Astrocyte (in vitro differentiated cells and primary cell): ENCODE results near the gene PALLD. TPM values are rescaled to one million over a fixed set of nuclear protein-coding genes. Genes with fewer than 3 reads are reported as not detected.
A peak's percentile ranks its signal among the peaks of the same experiment; 100 is the strongest.

Experiments
- DNase-seq: peaks from one replicate; pipeline ENCODE4 v3.0.0-alpha.2; 2010; ENCODE audit warnings: low read depth
- FAIRE-seq: peaks from 2 replicates; lab custom pipeline; 2011; peaks lifted over from hg19 to GRCh38; lab: Jason Lieb, UNC
- H2AFZ ChIP-seq: 2 replicates; pipeline ENCODE4 v1.6.0; 2012; ENCODE audit warnings: low read depth, low read length, inconsistent platforms
- H3K27ac ChIP-seq: 2 replicates; pipeline ENCODE4 v1.5.1; 2011; ENCODE audit warnings: low read depth, low read length, inconsistent platforms
- H3K27me3 ChIP-seq: 2 replicates; pipeline ENCODE4 v1.6.0; 2011; ENCODE audit warnings: low read length, inconsistent platforms; ENCODE audit not compliant: insufficient read depth
- H3K36me3 ChIP-seq: 2 replicates; pipeline ENCODE4 v1.5.1; 2011; ENCODE audit warnings: low read length, inconsistent platforms; ENCODE audit not compliant: insufficient read depth
- H3K4me1 ChIP-seq: 2 replicates; pipeline ENCODE4 v1.5.1; 2011; ENCODE audit warnings: low read length, inconsistent platforms; ENCODE audit not compliant: insufficient read depth
- H3K4me2 ChIP-seq: 2 replicates; pipeline ENCODE4 v1.6.0; 2012; ENCODE audit warnings: low read length, inconsistent platforms
- H3K4me3 ChIP-seq: 2 replicates; pipeline ENCODE4 v1.5.1; 2011; ENCODE audit warnings: low read depth, mild to moderate bottlenecking, low read length, inconsistent platforms; ENCODE audit not compliant: insufficient read depth
- H3K79me2 ChIP-seq: 2 replicates; pipeline ENCODE4 v1.6.0; 2012; ENCODE audit warnings: mild to moderate bottlenecking, low read length, inconsistent platforms; ENCODE audit not compliant: insufficient read depth
- H3K9ac ChIP-seq: 2 replicates; pipeline ENCODE4 v1.6.0; 2012; ENCODE audit warnings: mild to moderate bottlenecking, low read length, inconsistent platforms
- H3K9me3 ChIP-seq: 2 replicates; pipeline ENCODE4 v1.5.1; 2012; ENCODE audit warnings: low read depth, mild to moderate bottlenecking, low read length, inconsistent platforms; ENCODE audit not compliant: insufficient read depth
- H4K20me1 ChIP-seq: 2 replicates; pipeline ENCODE4 v1.6.0; 2012; ENCODE audit warnings: low read length, inconsistent platforms; ENCODE audit not compliant: insufficient read depth
- H3K27ac Mint-ChIP-seq: one replicate; pipeline ENCODE4 v1.8.0; 2021; ENCODE audit warnings: mild to moderate bottlenecking, mixed read lengths; ENCODE audit not compliant: unreplicated experiment
- H3K27me3 Mint-ChIP-seq: one replicate; pipeline ENCODE4 v1.8.0; 2021; ENCODE audit warnings: low read depth, mixed read lengths; ENCODE audit not compliant: unreplicated experiment
- H3K36me3 Mint-ChIP-seq: one replicate; pipeline ENCODE4 v1.8.0; 2021; ENCODE audit warnings: low read depth, mixed read lengths; ENCODE audit not compliant: unreplicated experiment
- H3K4me1 Mint-ChIP-seq: one replicate; pipeline ENCODE4 v1.8.0; 2021; ENCODE audit warnings: low read depth, mixed read lengths; ENCODE audit not compliant: unreplicated experiment
- H3K4me3 Mint-ChIP-seq: one replicate; pipeline ENCODE4 v1.8.0; 2021; ENCODE audit warnings: mild to moderate bottlenecking, moderate library complexity, mixed read lengths; ENCODE audit not compliant: unreplicated experiment
- H3K9me3 Mint-ChIP-seq: one replicate; pipeline ENCODE4 v1.8.0; 2021; ENCODE audit warnings: mild to moderate bottlenecking, mixed read lengths; ENCODE audit not compliant: unreplicated experiment
- EZH2 ChIP-seq: IDR thresholded peaks from 2 replicates; pipeline ENCODE4 v1.6.1; 2012; ENCODE audit warnings: mild to moderate bottlenecking, low read length, inconsistent platforms; ENCODE audit not compliant: insufficient read depth
- total RNA-seq: library from RNA; stranded (reverse); gene quantifications from 2 replicates; pipeline ENCODE4 v1.2.1, GENCODE V29; 2021
- TF ChIP-seq, protein P1 (sequence below): IDR thresholded peaks from 2 replicates; pipeline ENCODE4 v1.5.1; 2011; ENCODE audit warnings: low read depth, mild to moderate bottlenecking, inconsistent platforms, low read length, moderate library complexity; ENCODE audit not compliant: insufficient read depth

The PALLD gene
- total RNA-seq, 1 donor from 2014 or later = 498 TPM

DNA sequence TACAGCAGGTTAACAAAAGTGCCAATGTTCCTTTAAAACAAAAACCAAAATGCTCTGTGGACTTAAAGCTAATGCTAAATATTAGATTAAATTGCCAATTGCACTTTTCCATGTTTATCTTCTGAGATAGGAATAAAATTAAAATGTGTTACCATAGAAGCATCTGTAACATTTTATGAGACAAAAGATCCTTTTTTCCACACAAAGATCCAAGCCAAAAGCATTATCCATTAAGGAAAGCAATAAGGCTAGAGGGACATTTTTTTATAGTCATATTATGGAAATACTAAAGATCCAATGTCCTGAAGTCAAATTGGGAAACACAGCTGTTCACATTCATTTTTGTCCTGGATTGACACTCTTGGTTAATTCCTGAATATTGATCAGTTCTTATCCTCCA lies 73.6 kb downstream of the PALLD start:
- no peaks in the 10 kb centered on the region for H3K79me2 ChIP-seq
- Mint-ChIP-seq H3K9me3 (peaks cover 2% of the 10 kb centered on the region), H3K27me3 (no peaks in the 10 kb centered on the region), H3K27ac (no peak overlapping the region), H3K4me3 (no peak overlapping the region), H3K36me3 (peaks cover 8% of the 10 kb centered on the region), H3K4me1 (peaks cover 11% of the 10 kb centered on the region)
- H3K4me1 ChIP-seq = peaks cover 6% of the 10 kb centered on the region
- no peak overlapping the region for H3K4me2 ChIP-seq
- no peak overlapping the region for H2AFZ ChIP-seq
- no peak overlapping the region for H3K9ac ChIP-seq
- no peaks in the 10 kb centered on the region for H4K20me1 ChIP-seq
- TF ChIP-seq, protein P1, sequence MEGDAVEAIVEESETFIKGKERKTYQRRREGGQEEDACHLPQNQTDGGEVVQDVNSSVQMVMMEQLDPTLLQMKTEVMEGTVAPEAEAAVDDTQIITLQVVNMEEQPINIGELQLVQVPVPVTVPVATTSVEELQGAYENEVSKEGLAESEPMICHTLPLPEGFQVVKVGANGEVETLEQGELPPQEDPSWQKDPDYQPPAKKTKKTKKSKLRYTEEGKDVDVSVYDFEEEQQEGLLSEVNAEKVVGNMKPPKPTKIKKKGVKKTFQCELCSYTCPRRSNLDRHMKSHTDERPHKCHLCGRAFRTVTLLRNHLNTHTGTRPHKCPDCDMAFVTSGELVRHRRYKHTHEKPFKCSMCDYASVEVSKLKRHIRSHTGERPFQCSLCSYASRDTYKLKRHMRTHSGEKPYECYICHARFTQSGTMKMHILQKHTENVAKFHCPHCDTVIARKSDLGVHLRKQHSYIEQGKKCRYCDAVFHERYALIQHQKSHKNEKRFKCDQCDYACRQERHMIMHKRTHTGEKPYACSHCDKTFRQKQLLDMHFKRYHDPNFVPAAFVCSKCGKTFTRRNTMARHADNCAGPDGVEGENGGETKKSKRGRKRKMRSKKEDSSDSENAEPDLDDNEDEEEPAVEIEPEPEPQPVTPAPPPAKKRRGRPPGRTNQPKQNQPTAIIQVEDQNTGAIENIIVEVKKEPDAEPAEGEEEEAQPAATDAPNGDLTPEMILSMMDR = no peak
- TF ChIP-seq EZH2 = no peak
- FAIRE-seq (peak; percentile 5), DNase-seq (no peak)
- no peaks in the 10 kb centered on the region for H3K27me3 ChIP-seq
- H3K4me3 ChIP-seq = no peak overlapping the region
- H3K9me3 ChIP-seq = no peaks in the 10 kb centered on the region
- no peaks in the 10 kb centered on the region for H3K36me3 ChIP-seq
- H3K27ac ChIP-seq = no peak overlapping the region

DNA sequence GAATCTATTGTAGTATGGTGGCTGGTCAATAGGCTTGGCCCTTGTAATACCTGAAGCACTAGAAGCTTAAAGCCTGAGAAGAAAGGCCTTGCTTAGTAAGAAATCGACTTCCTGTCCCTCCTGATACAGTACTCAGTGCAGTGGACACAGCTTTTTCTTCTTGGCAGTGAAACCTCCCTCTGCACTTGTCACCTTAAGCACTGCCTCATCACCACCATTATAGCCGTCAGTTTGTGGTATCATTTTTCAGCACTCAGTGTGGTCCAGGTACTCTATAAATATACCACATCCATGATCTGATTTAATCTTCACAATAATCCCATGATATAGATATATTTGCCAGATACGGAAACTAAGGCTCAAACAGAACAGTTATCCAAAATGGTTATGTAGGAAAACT lies 75.2 kb downstream of the PALLD start:
- no peak overlapping the region for H3K4me3 ChIP-seq
- no peak overlapping the region for H2AFZ ChIP-seq
- no peaks in the 10 kb centered on the region for H4K20me1 ChIP-seq
- no peak overlapping the region for H3K4me2 ChIP-seq
- Mint-ChIP-seq H3K27me3 (no peaks in the 10 kb centered on the region), H3K4me3 (no peak overlapping the region), H3K27ac (no peak overlapping the region), H3K36me3 (peaks cover 8% of the 10 kb centered on the region), H3K4me1 (peaks cover 11% of the 10 kb centered on the region), H3K9me3 (peaks cover 2% of the 10 kb centered on the region)
- no peak for TF ChIP-seq EZH2
- TF ChIP-seq, protein P1 = no peak
- H3K4me1 ChIP-seq = peaks cover 6% of the 10 kb centered on the region
- H3K79me2 ChIP-seq = no peaks in the 10 kb centered on the region
- DNase-seq (no peak), FAIRE-seq (no peak)
- no peaks in the 10 kb centered on the region for H3K9me3 ChIP-seq
- H3K9ac ChIP-seq = no peak overlapping the region
- no peaks in the 10 kb centered on the region for H3K36me3 ChIP-seq
- no peak overlapping the region for H3K27ac ChIP-seq
- H3K27me3 ChIP-seq = no peaks in the 10 kb centered on the region

DNA sequence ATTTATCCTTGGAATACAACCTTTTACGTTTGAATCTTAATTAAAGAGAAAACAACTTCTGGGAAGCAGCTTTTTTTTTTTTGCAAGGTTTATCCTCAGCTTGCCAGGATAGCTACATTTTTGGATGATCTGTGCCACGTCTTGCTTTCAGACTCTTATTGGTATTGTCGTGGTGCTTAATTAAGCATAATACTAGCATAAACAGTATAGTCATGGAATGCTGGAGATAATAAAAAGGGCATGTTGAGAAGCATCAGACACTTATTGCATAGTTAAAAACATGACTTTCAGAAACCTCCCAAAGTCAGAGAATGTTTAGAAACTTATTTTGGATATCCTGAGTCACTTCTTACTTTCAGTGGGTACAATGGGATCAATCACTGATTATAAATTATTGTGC lies 77.0 kb downstream of the PALLD start:
- TF ChIP-seq, protein P1 = no peak
- TF ChIP-seq EZH2 = no peak
- Mint-ChIP-seq H3K9me3 (peaks cover 2% of the 10 kb centered on the region), H3K36me3 (peaks cover 11% of the 10 kb centered on the region), H3K27ac (no peak overlapping the region), H3K4me3 (no peak overlapping the region), H3K4me1 (peaks cover 11% of the 10 kb centered on the region), H3K27me3 (no peaks in the 10 kb centered on the region)
- DNase-seq (no peak), FAIRE-seq (peak; percentile 17)
- Histone ChIP-seq H3K4me2 (no peak overlapping the region), H3K9ac (no peak overlapping the region), H3K27me3 (no peaks in the 10 kb centered on the region), H2AFZ (no peak overlapping the region), H3K36me3 (no peaks in the 10 kb centered on the region), H3K4me3 (no peak overlapping the region), H4K20me1 (no peaks in the 10 kb centered on the region), H3K4me1 (peaks cover 6% of the 10 kb centered on the region), H3K79me2 (no peaks in the 10 kb centered on the region), H3K9me3 (no peaks in the 10 kb centered on the region), H3K27ac (no peak overlapping the region)
